Fibroblast of lung (primary cell): ENCODE data around the gene TBC1D9.

Source experiments
- EZH2 ChIP-seq: IDR thresholded peaks from 2 replicates; pipeline ENCODE4 v1.5.1; 2012; ENCODE audit warnings: low read length, control low read depth, mild to moderate bottlenecking; ENCODE audit errors: missing control alignments
- TF ChIP-seq, protein P1 (sequence below), 2 donors: IDR thresholded peaks in 1 of 2; conservative IDR thresholded peaks in 1 of 2; 1 replicate in 1 of 2; 2 replicates in 1 of 2; pipeline ENCODE4 v1.5.1; 2011 to 2012; ENCODE audit warnings: low read length in 2 of 2, control low read depth in 1 of 2, inconsistent platforms in 1 of 2, low read depth in 1 of 2, mild to moderate bottlenecking in 1 of 2

DNA sequence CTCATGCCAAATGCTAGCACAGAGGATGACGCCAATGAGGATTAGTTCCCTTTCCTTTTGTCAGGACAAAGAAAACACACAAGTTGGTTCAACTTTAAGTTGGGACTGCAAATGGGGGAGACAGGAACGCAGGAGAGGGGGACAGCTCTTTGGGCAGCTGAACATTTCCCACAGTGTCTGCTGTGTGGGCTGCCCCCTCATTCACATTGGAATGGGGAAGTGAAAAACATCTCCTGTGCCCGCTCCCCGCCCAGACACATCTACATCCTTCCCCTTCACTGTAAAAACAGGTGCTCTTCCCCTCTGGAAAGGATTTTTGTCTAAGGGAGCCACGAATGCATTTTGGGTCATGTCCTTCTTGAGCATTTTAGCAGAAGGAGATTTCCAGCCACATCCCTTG lies 44.5 kb upstream of the TBC1D9 start:
- no peak for TF ChIP-seq EZH2
- TF ChIP-seq, protein P1, sequence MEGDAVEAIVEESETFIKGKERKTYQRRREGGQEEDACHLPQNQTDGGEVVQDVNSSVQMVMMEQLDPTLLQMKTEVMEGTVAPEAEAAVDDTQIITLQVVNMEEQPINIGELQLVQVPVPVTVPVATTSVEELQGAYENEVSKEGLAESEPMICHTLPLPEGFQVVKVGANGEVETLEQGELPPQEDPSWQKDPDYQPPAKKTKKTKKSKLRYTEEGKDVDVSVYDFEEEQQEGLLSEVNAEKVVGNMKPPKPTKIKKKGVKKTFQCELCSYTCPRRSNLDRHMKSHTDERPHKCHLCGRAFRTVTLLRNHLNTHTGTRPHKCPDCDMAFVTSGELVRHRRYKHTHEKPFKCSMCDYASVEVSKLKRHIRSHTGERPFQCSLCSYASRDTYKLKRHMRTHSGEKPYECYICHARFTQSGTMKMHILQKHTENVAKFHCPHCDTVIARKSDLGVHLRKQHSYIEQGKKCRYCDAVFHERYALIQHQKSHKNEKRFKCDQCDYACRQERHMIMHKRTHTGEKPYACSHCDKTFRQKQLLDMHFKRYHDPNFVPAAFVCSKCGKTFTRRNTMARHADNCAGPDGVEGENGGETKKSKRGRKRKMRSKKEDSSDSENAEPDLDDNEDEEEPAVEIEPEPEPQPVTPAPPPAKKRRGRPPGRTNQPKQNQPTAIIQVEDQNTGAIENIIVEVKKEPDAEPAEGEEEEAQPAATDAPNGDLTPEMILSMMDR (conservative IDR thresholded peaks at IDR 0.05 in 1 of 2, IDR thresholded peaks at IDR 0.05 in 1 of 2; ENCODE audit: low read depth in 1 of 2, low read length in 2 of 2), result no peak
